Measurements from ENCODE around the gene ATRX. TPM values are rescaled to one million over a fixed set of nuclear protein-coding genes. Genes with fewer than 3 reads are reported as not detected.
"Not testable (repeated sequence)": the region's sequence is repeated elsewhere in the genome, so short reads cannot be mapped to it uniquely, and the experiment has no call there.

The ATRX gene
- total RNA-seq, 4 donors from 2014 or later: 22.8 to 249 (median 112) TPM

DNA sequence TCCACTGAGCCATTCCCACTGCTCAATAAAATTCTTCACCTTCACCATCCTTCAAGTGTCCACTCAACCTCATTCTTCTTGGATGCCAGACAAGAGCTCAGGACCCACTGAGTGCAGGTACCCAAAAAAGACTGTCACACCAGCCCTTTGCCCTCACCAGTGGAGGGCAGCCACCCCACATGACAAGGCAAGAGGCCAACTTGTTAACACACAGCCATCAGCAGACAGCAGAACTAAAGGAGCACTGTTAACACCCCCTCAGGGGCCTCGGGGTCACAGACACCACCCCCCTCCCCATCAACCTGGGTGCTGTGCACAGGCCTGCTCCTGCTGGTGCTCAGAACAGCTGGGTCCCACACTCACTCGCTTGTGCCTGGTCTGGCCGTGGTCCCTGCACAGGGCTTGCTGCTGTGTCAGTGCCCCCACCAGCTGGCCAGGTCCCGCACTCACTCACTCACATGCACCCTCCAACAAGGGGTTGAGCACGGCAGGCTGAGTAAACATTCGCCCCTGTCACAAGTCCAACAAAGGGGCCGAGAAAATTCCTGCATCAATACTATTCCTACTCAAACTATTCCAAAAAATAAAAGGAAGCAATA, 54.1 kb downstream of the ATRX start:
- no peak overlapping the region for H3K4me3 ChIP-seq
- H3K27ac ChIP-seq: no peak overlapping the region
- no peaks in the 10 kb centered on the region for H3K4me1 ChIP-seq
- TF ChIP-seq POLR2A (IDR thresholded peaks at IDR 0.05): no peak
- TF ChIP-seq, protein P1, sequence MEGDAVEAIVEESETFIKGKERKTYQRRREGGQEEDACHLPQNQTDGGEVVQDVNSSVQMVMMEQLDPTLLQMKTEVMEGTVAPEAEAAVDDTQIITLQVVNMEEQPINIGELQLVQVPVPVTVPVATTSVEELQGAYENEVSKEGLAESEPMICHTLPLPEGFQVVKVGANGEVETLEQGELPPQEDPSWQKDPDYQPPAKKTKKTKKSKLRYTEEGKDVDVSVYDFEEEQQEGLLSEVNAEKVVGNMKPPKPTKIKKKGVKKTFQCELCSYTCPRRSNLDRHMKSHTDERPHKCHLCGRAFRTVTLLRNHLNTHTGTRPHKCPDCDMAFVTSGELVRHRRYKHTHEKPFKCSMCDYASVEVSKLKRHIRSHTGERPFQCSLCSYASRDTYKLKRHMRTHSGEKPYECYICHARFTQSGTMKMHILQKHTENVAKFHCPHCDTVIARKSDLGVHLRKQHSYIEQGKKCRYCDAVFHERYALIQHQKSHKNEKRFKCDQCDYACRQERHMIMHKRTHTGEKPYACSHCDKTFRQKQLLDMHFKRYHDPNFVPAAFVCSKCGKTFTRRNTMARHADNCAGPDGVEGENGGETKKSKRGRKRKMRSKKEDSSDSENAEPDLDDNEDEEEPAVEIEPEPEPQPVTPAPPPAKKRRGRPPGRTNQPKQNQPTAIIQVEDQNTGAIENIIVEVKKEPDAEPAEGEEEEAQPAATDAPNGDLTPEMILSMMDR (IDR thresholded peaks at IDR 0.05): no peak
- H3K36me3 ChIP-seq: no peaks in the 10 kb centered on the region
- H3K27me3 ChIP-seq: no peaks in the 10 kb centered on the region
- no peaks in the 10 kb centered on the region for H3K9me3 ChIP-seq
- no peak for DNase-seq
- intact Hi-C loops (cut with DNase I; ENCODE audit: low total_unique reads): no loop called here

DNA sequence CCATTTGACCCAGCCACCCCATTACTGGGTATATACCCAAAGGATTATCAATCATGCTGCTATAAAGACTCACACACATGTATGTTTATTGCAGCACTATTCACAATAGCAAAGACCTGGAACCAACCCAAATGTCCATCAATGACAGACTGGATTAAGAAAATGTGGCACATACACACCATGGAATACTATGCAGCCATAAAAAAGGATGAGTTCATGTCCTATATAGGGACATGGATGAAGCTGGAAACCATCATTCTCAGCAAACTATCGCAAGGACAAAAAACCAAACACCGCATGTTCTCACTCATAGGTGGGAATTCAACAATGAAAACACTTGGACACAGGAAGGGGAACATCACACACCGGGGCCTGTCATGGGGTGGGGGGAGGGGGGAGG, 59.9 kb downstream of the ATRX start:
- intact Hi-C loops (cut with DNase I; ENCODE audit: low total_unique reads); H3K9me3 ChIP-seq; H3K27me3 ChIP-seq; H3K4me3 ChIP-seq; H3K4me1 ChIP-seq; H3K27ac ChIP-seq; DNase-seq; H3K36me3 ChIP-seq: not testable (repeated sequence)

DNA sequence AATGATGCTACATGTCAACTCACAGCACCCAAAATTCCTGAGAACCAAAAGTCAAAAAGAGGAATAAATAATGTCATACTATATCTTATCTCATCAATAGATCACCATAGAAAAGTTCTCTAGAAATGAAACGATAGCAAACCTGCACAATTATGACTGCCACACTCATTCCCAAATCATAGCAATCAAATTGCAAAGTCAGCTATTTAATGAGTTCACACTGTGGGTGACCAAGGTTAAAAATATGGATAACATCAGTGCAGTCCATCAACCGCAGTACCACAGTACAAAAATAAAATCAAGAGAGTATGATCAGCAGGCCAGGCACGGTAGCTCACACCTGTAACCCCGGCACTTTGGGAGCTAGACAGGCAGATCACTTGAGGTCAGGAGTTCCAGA, 62.3 kb downstream of the ATRX start:
- no peak for TF ChIP-seq POLR2A (IDR thresholded peaks at IDR 0.05)
- TF ChIP-seq, protein P1 (IDR thresholded peaks at IDR 0.05): no peak
- Histone ChIP-seq H3K36me3 (no peaks in the 10 kb centered on the region), H3K4me1 (no peaks in the 10 kb centered on the region), H3K27me3 (no peaks in the 10 kb centered on the region), H3K9me3 (no peaks in the 10 kb centered on the region), H3K4me3 (no peak overlapping the region), H3K27ac (no peak overlapping the region)
- intact Hi-C loops (cut with DNase I; ENCODE audit: low total_unique reads): no loop called here
- no peak for DNase-seq

DNA sequence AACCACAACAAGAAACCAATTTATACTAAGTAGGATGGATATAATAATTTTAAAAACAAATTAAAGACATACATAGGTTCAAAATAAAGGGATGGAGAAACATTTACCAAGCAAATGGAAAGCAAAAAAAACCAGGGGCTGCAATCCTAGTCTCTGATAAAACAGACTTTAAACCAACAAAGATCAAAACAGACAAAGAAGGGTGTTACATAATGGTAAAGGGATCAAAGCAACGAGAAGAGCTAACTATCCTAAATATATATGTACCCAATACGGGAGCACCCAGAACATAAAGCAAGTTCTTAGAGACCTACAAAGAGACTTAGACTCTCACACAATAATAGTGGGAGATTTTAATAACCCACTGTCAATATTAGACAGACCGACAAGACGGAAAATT, 66.6 kb downstream of the ATRX start:
- no peak for TF ChIP-seq POLR2A (IDR thresholded peaks at IDR 0.05)
- TF ChIP-seq, protein P1 (IDR thresholded peaks at IDR 0.05): no peak
- Histone ChIP-seq H3K4me1 (no peaks in the 10 kb centered on the region), H3K36me3 (no peaks in the 10 kb centered on the region), H3K4me3 (no peak overlapping the region), H3K27ac (no peak overlapping the region), H3K27me3 (no peaks in the 10 kb centered on the region), H3K9me3 (no peaks in the 10 kb centered on the region)
- no peak for DNase-seq
- intact Hi-C loops (cut with DNase I; ENCODE audit: low total_unique reads): no loop called here

DNA sequence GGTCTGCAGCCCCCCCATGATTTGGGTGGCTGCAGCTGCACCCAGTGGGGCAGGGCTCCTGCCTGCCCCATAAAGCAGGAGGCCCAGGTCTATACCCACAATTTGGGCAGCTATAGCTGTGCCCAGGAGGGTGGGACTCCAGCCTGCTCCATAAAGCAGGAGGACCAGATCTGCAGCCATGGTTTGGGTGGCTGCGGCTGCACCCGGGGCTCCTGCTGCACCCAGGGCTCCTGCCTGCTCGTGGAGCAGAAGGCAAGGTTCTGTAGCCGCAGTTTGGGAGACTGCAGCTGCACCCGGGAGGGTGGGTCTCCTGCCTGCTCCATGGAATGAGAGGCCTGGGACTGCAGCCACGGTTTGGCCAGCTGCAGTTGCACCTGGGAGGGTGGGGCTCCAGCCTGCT, 81.1 kb downstream of the ATRX start:
- intact Hi-C loops (cut with DNase I; ENCODE audit: low total_unique reads): no loop called here
- TF ChIP-seq POLR2A (IDR thresholded peaks at IDR 0.05): no peak
- TF ChIP-seq, protein P1 (IDR thresholded peaks at IDR 0.05): no peak
- Histone ChIP-seq H3K27me3 (no peaks in the 10 kb centered on the region), H3K36me3 (no peaks in the 10 kb centered on the region), H3K9me3 (no peaks in the 10 kb centered on the region), H3K4me3 (no peak overlapping the region), H3K4me1 (no peaks in the 10 kb centered on the region), H3K27ac (no peak overlapping the region)
- DNase-seq: no peak

DNA sequence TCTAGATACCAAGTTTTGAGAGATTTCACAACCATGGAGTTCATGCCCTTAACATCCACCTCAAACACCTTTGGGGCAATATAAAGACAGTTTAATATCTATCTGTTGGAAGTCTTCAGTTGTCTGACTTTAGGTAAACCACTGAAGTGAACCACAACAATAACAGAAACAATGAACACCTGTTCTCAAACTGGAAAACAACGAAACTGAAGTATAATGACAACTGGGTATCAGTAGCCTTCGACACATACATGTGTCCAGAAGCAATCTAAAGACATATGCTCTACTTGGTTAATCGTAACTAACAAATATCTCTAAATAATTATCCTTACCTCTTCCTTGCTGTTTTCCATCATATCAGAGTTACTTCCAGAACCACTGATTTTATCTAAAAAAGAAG, 87.8 kb downstream of the ATRX start:
- no peak overlapping the region for H3K4me3 ChIP-seq
- no peak for DNase-seq
- H3K36me3 ChIP-seq: no peaks in the 10 kb centered on the region
- H3K9me3 ChIP-seq: no peaks in the 10 kb centered on the region
- H3K27ac ChIP-seq: no peak overlapping the region
- no peaks in the 10 kb centered on the region for H3K4me1 ChIP-seq
- intact Hi-C loops (cut with DNase I; ENCODE audit: low total_unique reads): no loop called here
- TF ChIP-seq POLR2A (IDR thresholded peaks at IDR 0.05): no peak
- TF ChIP-seq, protein P1 (IDR thresholded peaks at IDR 0.05): no peak
- no peaks in the 10 kb centered on the region for H3K27me3 ChIP-seq
